Retina (tissue), 1 donor: ENCODE results near the gene IGSF3.
"Not testable (repeated sequence)": the region's sequence is repeated elsewhere in the genome, so short reads cannot be mapped to it uniquely, and the experiment has no call there.

Source experiments
- DNase-seq: peaks from one replicate; pipeline ENCODE4 v3.0.0-alpha.2; 2016

IGSF3 gene

DNA sequence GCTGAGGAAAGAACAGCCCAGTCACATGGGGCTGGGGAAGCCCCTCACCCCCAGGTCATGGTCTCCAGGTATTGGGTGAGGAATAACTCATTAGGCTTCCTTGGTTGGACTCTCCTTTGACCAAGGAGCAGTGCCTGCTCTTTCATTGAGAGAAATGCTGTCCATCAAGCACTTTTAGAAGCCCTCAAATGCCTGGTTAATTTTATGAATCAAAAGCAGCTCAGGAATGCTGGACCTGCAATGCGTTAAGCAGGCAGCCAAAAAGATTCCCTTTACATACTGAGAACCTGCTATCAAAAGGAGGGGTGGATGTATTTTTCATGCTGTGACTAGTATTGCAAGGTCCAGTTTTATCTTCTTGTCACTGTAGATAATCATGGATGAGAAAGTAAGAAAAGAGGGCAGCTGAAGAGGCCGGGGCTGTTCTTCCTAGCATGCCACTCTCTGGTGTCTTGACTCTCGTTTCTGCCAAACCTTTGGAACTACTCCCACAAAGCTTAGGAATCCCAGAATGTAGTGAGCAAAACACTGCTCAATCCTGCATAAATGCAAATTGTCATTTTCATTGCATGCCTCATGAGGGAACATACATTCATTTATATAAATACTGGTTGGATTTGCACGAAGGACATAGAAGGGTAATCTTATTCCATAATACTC is 94.6 kb downstream of the IGSF3 start:
- DNase-seq = no peak

GRCh38 chr1:116572099-116572498 is 95.4 kb downstream of the IGSF3 start:
- DNase-seq = no peak

GRCh38 chr1:116571215-116571919 is 96.2 kb downstream of the IGSF3 start:
- DNase-seq = peak; percentile 68

DNA sequence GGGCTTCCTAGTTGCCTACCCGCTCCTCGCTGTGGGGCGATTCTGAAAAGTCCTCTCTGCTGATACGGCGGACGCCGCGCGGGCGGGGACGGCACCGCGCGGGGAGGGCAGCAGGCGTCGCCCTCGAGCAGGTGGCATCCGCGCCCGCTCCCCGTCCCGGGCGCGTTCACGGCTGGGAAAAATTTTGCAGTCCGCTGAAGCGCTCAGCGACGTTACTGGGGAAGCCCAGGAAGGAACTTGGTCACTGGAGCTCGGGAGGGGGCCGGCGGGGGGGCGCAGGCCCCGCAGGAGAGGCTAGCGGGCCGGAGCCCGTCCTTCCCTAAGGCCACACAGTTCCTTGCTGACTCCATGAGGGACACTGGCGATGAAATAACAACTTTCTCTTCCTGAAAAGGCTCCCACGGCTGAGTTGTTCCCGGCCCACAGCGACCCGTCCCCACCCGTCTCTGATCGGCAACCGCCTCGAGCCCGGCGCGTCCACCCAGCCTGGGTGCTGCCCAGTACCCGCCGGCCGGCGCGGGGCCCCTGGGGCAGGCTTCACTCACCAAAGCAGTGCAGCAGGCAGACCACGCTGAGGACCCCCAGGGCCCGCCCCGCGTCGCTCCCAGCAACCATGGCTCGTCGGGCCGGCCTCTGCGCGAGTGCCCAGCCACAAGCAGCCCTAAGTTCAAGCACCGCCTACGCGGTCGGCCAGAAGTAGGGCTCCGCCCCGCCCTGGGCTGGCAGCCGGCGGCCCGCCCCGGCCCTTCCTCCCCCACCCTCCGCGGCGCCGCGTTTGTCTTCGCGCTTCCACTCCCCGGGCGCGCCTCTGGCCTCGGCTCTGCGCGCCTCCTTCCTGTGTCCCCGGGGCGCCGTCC is 96.9 kb downstream of the IGSF3 start, which contains the start of gene CD58:
Gene CD58, minus strand, starts transcription at position 669 of the 857 bp plus-strand sequence. Its CDS starts 54 bp downstream, at position 615.
- peak; percentile 91 for DNase-seq

- DNase-seq = no peak
These were observed 97.7 kb downstream of the IGSF3 start for GRCh38 chr1:116569776-116570357.

DNA sequence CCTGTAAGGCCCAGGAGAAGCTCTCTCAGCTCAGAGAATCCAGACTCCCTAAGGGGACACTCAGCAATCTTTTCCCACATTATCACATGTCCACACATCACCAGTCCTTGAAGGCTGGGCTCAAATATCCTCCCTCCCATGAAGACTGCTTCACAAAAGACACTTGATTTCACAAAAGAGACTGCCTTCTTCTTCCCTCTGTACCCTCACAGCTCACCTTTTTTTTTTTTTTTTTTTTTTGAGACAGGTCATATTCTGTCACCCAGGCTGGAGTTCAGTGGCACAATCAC is 98.2 kb downstream of the IGSF3 start:
- DNase-seq = no peak

DNA sequence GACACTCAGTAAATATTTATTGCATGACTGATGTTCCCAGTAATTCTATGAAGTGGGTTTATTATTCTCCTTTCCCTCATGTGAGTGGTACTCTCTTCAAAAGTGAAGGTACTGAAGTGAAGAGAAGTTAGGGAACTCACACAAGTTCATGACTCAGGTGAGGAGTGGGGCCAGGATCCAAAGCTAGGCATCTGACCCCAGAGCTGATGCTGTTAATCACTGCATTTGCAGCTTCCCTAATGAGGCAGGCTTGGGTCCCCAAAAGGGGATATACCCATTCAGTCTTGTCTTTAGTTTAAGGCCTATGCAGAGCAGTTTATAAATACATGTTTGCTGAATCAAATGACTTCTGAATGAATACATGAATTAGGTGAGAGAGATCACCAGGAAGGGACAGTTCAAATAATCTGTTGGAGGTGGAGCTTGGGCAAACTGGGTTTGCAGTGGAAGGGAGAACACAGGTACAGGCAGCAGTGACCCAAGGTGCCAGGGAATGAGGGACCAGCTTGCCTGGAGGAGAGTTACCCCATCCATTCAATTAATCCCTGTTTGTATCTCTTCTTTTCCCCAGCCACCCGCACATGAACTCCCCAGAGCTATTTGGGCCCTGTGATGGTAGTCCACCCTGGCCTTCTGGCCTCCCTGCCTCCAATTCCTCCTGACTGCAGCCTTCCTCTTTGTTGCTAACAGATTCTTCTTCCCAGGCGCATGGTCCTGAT is 98.7 kb downstream of the IGSF3 start:
- DNase-seq = no peak

DNA sequence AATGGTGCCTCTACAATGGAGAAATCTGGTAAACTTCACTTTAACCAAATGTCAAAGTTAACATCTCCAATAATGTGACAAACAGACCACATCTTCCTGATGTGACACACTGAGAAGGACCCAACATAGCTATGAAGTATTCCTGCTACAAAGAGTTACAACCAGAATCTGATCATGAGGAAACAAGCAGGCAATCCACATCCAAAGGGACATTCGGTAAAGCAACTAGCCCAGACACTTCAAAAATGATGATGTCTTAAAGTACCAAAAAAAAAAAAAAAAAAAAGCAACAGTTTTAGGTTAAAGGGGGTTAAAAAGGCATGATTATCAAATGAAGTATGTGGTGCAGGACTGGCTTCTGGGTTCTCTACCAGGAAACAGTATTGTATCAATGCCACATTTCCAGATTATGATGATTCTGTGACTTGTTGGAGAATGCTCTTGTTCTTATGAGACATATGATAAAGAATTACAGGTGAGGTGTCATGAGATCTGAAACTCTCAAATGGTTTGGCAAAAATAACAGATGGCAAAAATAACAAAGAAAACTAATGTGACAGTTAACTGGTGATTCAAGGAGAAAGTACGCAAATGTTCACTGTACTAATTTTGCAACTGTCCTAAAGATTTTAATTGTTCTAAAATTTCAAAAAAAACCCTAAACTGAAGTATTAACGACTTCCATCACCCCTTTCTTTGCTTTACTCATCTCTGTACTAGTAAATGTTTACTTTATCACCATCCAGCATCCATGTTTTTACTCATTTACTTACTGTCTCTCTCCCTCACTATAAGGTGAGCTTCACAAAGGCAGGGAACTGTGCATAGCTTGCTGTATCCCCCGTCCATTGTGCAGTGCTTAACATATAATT is 99.5 kb downstream of the IGSF3 start:
- DNase-seq = no peak

GRCh38 chr1:116565222-116565621 is 102.3 kb downstream of the IGSF3 start:
- DNase-seq = no peak

DNA sequence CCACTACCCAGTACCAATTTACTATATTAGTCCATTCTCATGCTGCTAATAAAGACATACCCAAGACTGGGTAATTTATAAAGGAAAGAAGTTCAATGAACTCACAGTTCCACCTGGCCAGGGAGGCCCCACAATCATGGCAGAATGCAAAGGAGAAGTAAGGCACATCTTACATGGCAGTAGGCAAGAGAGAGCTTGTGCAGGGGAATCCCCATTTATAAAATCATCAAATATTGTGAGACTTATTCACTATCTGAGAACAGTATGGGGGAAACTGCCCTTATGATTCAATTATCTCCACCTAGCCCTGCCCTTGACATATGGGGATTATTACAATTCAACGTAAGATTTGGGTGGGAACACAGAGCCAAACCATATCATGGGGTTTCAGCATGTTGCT is 103.1 kb downstream of the IGSF3 start:
- DNase-seq = no peak

DNA sequence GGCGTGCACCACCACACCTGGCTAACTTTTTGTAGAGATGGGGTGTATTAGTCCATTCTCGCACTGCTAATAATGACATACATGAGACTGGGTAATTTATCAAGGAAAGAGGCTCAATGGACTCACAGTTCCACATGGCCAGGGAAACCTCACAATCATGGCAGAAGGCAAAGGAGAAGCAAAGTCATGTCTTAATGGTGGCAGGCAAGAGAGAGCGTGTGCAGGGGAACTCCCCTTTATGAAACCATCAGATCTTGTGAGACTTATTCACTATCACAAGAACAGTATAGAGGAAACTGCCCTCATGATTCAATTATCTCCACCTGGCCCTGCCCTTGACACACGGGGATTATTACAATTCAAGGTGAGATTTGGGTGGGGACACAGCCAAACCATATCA is 105.1 kb downstream of the IGSF3 start:
- not testable (repeated sequence) for DNase-seq

DNA sequence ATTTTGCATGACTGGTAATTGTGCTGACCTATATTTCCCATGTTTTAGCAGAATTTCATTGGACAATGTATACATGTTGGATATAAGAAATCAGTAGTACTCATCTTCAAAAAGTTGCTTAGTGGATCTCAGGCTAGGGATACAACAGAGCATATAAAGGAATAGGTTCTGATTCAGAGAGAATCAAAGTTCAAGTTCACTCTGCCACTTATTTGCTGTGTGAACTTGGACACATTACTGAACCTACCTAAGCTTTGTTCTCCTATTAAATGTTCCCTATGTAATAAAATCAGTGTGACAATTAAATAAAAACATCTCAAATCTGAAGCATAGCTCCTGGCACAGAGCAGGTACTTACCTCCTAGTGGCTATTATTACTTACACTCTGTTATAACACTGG is 106.0 kb downstream of the IGSF3 start:
- no peak for DNase-seq

DNA sequence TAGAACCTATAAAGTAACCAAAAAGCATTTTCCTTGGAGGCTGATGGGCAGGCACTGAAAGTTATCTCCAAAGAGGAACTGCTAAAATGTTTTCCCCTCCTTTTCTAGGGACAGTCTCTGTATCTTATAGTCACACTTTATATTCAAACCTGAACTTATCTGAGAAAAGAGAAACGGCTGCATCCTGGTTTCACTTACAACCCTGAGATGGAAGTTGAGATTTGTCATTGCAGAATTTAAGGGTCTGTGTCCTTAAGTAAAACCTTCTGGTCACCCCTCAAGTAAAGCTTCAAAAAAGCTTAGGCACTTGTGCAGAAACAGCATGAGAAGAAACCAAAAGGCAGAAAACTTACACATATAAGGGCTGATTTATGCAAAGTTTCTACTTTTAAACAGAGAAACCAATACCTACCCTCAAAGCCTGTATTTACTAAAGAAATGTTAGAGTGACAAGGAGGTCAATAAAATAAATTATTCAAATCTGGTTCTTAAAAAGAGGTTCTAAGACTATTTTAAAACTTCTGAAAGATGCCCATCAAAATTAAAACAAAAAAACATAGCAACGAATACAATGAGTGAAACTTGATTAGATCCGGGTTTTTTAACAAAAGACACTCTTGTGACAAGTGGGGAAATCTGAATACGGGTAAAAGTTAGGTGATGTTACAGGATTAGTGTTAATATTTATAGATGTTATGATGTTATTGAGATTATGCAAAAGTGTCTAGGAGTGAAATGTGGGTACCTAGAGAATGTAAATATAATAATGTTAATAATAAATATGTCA is 106.6 kb downstream of the IGSF3 start:
- no peak for DNase-seq

DNA sequence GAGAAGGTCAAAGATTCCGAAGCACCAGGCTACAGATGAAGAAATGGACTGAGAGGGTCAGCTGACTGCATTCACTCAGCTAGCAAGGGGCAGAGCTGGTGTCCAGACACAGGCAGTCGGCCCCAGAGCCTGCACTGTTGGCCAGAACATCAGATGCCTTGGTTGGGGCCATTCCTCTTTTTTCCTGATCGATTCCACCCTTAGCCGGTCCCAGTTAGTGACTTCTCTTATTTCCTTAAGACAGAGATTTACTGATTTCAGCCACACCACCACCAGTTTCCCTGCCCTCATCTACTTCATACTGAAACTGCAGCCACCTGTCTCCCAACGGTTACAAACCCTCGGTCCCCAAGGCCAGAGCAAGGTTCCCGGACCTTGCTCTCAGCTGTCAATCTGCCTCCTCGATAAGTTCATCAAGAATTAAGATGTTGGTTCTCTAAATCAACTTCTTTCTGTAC is 108.2 kb downstream of the IGSF3 start:
- no peak for DNase-seq

- DNase-seq = no peak
These were observed 109.0 kb downstream of the IGSF3 start for GRCh38 chr1:116558571-116558970.

GRCh38 chr1:116558140-116558549 is 109.4 kb downstream of the IGSF3 start:
- peak; percentile 36 for DNase-seq

DNA sequence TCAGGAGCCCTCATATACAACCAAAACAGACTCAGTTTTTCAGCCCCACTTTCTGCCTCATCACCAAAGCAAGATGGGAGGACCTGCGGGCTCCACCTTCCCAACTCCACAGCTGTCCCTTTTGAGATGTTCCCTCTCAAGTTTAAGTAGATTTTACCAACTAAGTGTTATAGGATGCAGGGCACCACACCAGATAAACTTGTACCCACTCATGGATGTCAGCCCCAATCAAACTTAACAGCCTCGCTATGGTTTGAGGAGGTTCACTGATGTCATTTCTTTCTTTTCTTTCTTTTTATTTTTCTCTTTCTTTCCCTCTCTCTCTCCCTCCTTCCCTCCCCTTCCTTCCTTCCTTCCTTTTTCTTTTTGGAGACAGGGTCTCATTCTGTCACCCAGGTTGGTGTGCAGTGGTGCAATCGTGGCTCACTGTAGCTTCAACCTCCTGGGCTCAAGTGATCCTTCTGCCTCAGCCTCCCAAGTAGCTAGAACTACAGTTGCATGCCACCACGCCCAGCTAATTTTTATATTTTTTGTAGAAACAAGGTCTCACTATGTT is 110.1 kb downstream of the IGSF3 start:
- DNase-seq = no peak

DNA sequence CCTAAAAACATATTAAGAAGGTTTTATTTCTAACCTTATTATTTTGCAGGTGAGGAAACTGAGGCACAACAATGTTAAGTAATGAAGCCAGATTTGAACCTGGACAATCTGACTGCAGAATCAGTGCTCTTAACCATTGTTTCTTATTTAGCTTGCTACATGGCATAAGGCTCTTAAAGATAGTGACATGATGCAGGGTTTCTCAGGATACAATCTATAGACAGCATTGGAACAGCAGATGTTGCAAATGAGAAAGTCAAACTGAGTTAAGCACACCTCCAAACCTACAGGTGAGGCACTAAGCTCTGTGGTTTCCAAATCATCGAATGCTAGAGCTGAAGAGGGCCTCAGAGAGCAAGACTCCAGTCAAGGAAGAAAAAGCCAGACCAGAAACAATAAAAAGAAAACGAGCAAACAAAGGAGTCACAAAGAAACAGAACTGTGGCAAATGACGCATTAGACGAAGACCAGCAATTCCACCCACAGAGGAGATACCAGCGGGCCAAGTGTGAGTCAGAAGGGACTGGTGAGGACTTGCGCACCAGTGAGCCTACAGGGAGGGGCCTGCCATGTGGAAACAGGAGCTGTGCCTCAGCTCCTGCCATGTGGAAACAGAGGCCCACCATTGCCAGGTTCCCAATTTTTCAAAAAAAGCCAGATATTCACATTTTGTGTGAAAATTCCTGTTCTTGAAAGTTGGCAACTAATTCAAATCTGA is 111.1 kb downstream of the IGSF3 start:
- no peak for DNase-seq

GRCh38 chr1:116554924-116555323 is 112.6 kb downstream of the IGSF3 start:
- no peak for DNase-seq
